ENCODE results near the gene SAT1.
A peak's percentile ranks its signal among the peaks of the same experiment; 100 is the strongest.
"Not testable (repeated sequence)": the region's sequence is repeated elsewhere in the genome, so short reads cannot be mapped to it uniquely, and the experiment has no call there.

SAT1 gene

GRCh38 chrX:23764188-23764984 lies 18.6 kb upstream of the SAT1 start:
- Mint-ChIP-seq H3K36me3 (no peaks in the 10 kb centered on the region), H3K4me1 (no peaks in the 10 kb centered on the region), H3K4me3 (no peak overlapping the region), H3K27me3 (no peaks in the 10 kb centered on the region), H3K9me3 (no peaks in the 10 kb centered on the region), H3K27ac (no peak overlapping the region)
- DNase-seq (ENCODE audit: low spot score in 2 of 2) (no peak), ATAC-seq (ENCODE audit: low read depth) (no peak)

DNA sequence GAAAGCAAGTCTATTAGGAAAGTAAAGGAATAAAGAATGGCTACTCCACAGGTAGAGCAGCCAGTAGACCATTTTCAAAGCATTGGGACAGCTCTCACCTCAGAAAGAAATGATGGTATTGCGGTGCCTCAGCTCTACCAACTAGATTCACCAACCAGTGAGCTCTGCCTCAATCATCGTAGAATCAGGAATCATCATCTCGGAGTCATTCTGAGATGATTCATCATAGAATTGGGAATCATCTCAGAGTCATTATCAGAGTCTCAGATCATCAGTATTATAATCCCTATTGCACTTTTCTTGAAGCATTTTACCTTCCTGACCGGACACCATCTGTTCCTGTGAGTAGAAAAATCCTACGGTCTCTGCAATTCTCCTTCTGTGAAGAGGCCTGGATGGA lies 17.5 kb upstream of the SAT1 start:
- ATAC-seq (ENCODE audit: low read depth) (no peak), DNase-seq (ENCODE audit: low spot score in 2 of 2) (no peak)
- Mint-ChIP-seq H3K9me3 (no peaks in the 10 kb centered on the region), H3K4me1 (no peaks in the 10 kb centered on the region), H3K27me3 (no peaks in the 10 kb centered on the region), H3K27ac (no peak overlapping the region), H3K36me3 (no peaks in the 10 kb centered on the region), H3K4me3 (no peak overlapping the region)

GRCh38 chrX:23765868-23766267 lies 17.1 kb upstream of the SAT1 start:
- no peaks in the 10 kb centered on the region for H3K27me3 Mint-ChIP-seq
- no peaks in the 10 kb centered on the region for H3K36me3 Mint-ChIP-seq
- no peak overlapping the region for H3K4me3 Mint-ChIP-seq
- no peak for DNase-seq (ENCODE audit: low spot score in 2 of 2)
- H3K9me3 Mint-ChIP-seq: no peaks in the 10 kb centered on the region
- H3K4me1 Mint-ChIP-seq: no peaks in the 10 kb centered on the region
- ATAC-seq (ENCODE audit: low read depth): no peak
- no peak overlapping the region for H3K27ac Mint-ChIP-seq

DNA sequence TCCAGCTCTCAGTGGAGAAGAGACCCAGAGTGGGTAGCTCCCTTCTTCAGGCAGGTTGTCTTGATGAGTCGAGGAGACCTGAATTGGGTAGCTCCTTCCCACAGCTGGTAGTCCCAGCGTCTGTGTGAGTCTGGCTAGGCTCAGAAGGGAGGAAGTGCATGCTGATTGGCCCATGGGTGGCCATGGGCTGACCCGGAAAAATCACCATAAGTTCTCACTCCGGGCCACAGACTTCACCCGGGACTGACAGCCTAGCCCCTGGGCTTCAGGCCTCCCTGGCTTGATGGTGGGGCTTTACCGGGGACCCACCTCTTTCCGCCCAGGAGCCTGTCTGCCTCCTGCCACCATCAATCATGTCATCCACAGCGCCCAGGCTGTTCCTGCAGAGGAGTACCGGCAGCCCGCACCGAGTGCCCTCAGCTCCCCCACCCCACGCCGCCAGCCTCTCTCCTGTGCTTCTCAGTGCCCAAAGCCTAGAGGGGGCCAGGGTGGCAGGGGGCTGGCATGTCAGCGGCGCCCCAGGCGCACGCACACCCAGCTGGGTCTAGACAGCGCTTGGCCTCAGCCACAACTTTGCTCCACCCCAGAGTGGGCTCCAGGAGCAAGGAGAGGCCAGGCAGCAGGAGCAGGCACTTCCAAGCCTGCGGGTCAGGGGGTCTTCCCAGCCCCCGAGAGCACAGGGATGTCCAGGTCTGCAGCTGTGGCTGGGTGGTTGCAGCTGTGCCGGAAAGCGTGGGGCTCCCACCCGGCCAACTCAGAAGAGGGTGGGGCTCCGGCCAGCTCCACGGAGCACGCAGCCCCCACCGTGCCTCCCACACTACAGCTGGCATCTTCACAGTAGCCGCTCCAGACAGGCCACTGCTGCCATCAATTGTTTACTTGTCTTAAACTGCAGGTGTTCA lies 16.1 kb upstream of the SAT1 start:
- peak overlapping the region; percentile 69 for H3K4me3 Mint-ChIP-seq
- no peaks in the 10 kb centered on the region for H3K9me3 Mint-ChIP-seq
- no peaks in the 10 kb centered on the region for H3K36me3 Mint-ChIP-seq
- no peaks in the 10 kb centered on the region for H3K27me3 Mint-ChIP-seq
- H3K27ac Mint-ChIP-seq: peak overlapping the region; percentile 31
- no peak for DNase-seq (ENCODE audit: low spot score in 2 of 2)
- H3K4me1 Mint-ChIP-seq: no peaks in the 10 kb centered on the region
- peak; percentile 60 for ATAC-seq (ENCODE audit: low read depth)

DNA sequence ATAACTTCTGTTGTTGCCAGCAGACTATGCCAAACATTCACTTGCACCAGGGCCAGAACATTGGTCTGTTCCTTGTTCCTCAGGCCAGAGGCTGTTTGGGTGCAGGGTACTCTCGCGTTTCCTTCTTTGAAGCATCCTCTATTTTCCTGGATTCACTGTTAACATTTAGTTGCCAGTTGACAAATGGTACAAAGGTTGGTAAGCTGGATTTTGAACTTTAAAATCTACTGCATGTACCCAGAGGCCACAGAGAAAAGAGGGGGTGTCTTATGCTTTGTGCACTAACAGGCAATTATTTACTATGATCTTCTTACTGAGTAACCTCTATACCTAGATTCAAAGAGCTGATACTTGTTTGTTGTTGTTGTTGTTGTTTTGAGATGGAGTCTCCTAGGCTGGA lies 12.8 kb upstream of the SAT1 start:
- no peaks in the 10 kb centered on the region for H3K9me3 Mint-ChIP-seq
- no peaks in the 10 kb centered on the region for H3K27me3 Mint-ChIP-seq
- H3K4me3 Mint-ChIP-seq: no peak overlapping the region
- H3K36me3 Mint-ChIP-seq: no peaks in the 10 kb centered on the region
- no peak for DNase-seq (ENCODE audit: low spot score in 2 of 2)
- H3K4me1 Mint-ChIP-seq: peaks cover 3% of the 10 kb centered on the region
- H3K27ac Mint-ChIP-seq: no peak overlapping the region
- ATAC-seq (ENCODE audit: low read depth): no peak

- ATAC-seq (ENCODE audit: low read depth); H3K4me1 Mint-ChIP-seq; H3K9me3 Mint-ChIP-seq; H3K4me3 Mint-ChIP-seq; DNase-seq (ENCODE audit: low spot score in 2 of 2); H3K36me3 Mint-ChIP-seq; H3K27ac Mint-ChIP-seq; H3K27me3 Mint-ChIP-seq: not testable (repeated sequence)
These were observed 11.9 kb upstream of the SAT1 start for GRCh38 chrX:23771086-23771485.

- ATAC-seq (ENCODE audit: low read depth) (peak; percentile 98), DNase-seq (ENCODE audit: low spot score in 2 of 2) (peak; percentile 19 to 46)
- Mint-ChIP-seq H3K9me3 (no peaks in the 10 kb centered on the region), H3K27ac (peak overlapping the region; percentile 88), H3K27me3 (no peaks in the 10 kb centered on the region), H3K4me3 (peak overlapping the region; percentile 65), H3K4me1 (peaks cover 3% of the 10 kb centered on the region), H3K36me3 (no peaks in the 10 kb centered on the region)
These were observed 9.3 kb upstream of the SAT1 start for GRCh38 chrX:23773601-23774175.

- ATAC-seq (ENCODE audit: low read depth) (no peak), DNase-seq (ENCODE audit: low spot score in 2 of 2) (no peak)
- H3K36me3 Mint-ChIP-seq: no peaks in the 10 kb centered on the region
- no peaks in the 10 kb centered on the region for H3K27me3 Mint-ChIP-seq
- no peak overlapping the region for H3K27ac Mint-ChIP-seq
- peaks cover 3% of the 10 kb centered on the region for H3K4me1 Mint-ChIP-seq
- no peaks in the 10 kb centered on the region for H3K9me3 Mint-ChIP-seq
- no peak overlapping the region for H3K4me3 Mint-ChIP-seq
These were observed 6.6 kb upstream of the SAT1 start for GRCh38 chrX:23776363-23776762.

GRCh38 chrX:23779025-23779424 lies 3.9 kb upstream of the SAT1 start:
- H3K27ac Mint-ChIP-seq: peak overlapping the region; percentile 62
- H3K27me3 Mint-ChIP-seq: no peaks in the 10 kb centered on the region
- no peak for ATAC-seq (ENCODE audit: low read depth)
- no peaks in the 10 kb centered on the region for H3K9me3 Mint-ChIP-seq
- no peak overlapping the region for H3K4me3 Mint-ChIP-seq
- H3K4me1 Mint-ChIP-seq: peaks cover 4% of the 10 kb centered on the region
- H3K36me3 Mint-ChIP-seq: peaks cover 3% of the 10 kb centered on the region
- no peak for DNase-seq (ENCODE audit: low spot score in 2 of 2)

DNA sequence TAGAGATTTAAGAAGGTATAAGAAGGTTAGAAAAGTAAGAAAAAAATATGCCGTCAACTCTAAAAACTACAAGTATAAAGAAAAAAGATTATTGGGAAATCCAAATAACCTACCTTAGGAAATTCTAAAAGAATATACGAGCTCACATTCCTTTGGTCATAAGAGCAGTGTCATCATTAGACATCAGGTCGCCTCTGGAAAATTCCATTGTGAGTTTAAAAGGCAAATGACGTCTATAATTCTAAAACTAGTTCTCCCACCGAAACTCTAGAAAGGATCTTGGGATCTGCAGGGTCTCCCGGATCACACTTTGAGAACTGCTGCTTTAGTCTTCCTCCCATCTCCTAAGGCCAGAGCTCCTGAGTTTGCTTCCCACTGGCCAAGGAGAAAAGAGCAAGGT lies 518 bp upstream of the SAT1 start:
- peaks cover 14% of the 10 kb centered on the region for H3K36me3 Mint-ChIP-seq
- H3K4me3 Mint-ChIP-seq: peak overlapping the region; percentile 94
- no peak for DNase-seq (ENCODE audit: low spot score in 2 of 2)
- no peak for ATAC-seq (ENCODE audit: low read depth)
- H3K27me3 Mint-ChIP-seq: no peaks in the 10 kb centered on the region
- H3K4me1 Mint-ChIP-seq: peaks cover 9% of the 10 kb centered on the region
- H3K9me3 Mint-ChIP-seq: no peaks in the 10 kb centered on the region
- H3K27ac Mint-ChIP-seq: peak overlapping the region; percentile 96

GRCh38 chrX:23783589-23784469 lies 856 bp downstream of the SAT1 start:
- Mint-ChIP-seq H3K36me3 (peaks cover 14% of the 10 kb centered on the region), H3K9me3 (no peaks in the 10 kb centered on the region), H3K27ac (peak overlapping the region; percentile 96), H3K4me3 (peak overlapping the region; percentile 94), H3K4me1 (peaks cover 9% of the 10 kb centered on the region), H3K27me3 (no peaks in the 10 kb centered on the region)
- no peak for ATAC-seq (ENCODE audit: low read depth)
- peak; percentile 1 to 25 for DNase-seq (ENCODE audit: low spot score in 2 of 2)

- peak; percentile 22 for ATAC-seq (ENCODE audit: low read depth)
- peaks cover 14% of the 10 kb centered on the region for H3K36me3 Mint-ChIP-seq
- peaks cover 9% of the 10 kb centered on the region for H3K4me1 Mint-ChIP-seq
- peak in 1 of 2 donors; percentile 24 for DNase-seq (ENCODE audit: low spot score in 2 of 2)
- peak overlapping the region; percentile 94 for H3K4me3 Mint-ChIP-seq
- H3K9me3 Mint-ChIP-seq: no peaks in the 10 kb centered on the region
- peak overlapping the region; percentile 96 for H3K27ac Mint-ChIP-seq
- no peaks in the 10 kb centered on the region for H3K27me3 Mint-ChIP-seq
These were observed 1.7 kb downstream of the SAT1 start for GRCh38 chrX:23784470-23785331.

- Mint-ChIP-seq H3K4me3 (peak overlapping the region; percentile 94), H3K9me3 (no peaks in the 10 kb centered on the region), H3K4me1 (peaks cover 9% of the 10 kb centered on the region), H3K27ac (peak overlapping the region; percentile 96), H3K27me3 (no peaks in the 10 kb centered on the region), H3K36me3 (peaks cover 14% of the 10 kb centered on the region)
- DNase-seq (ENCODE audit: low spot score in 2 of 2) (no peak), ATAC-seq (ENCODE audit: low read depth) (no peak)
These were observed 2.6 kb downstream of the SAT1 start for GRCh38 chrX:23785580-23785979.
